Testis (tissue), 2 donors: ENCODE data around the gene ABHD17A.
"Not testable (repeated sequence)": the region's sequence is repeated elsewhere in the genome, so short reads cannot be mapped to it uniquely, and the experiment has no call there.

ENCODE experiments used
- CTCF ChIP-seq, 3 experiments: fragments of 450-650 bp in 2 of 3; fragments of 200-600 bp in 1 of 3; sonication (generic) in 1 of 3; IDR thresholded peaks; one replicate each; pipeline ENCODE4 v1.5.1; 2016 to 2019; ENCODE audit warnings: antibody characterized with exemption in 3 of 3, mild to moderate bottlenecking in 2 of 3, moderate library complexity in 1 of 3
- POLR2A ChIP-seq: fragments of 450-650 bp; IDR thresholded peaks from one replicate; pipeline ENCODE4 v1.6.1; 2017; ENCODE audit warnings: antibody characterized with exemption, mild to moderate bottlenecking, moderate library complexity

- not testable (repeated sequence) for TF ChIP-seq POLR2A; CTCF (IDR thresholded peaks at IDR 0.05)
Observed at GRCh38 chr19:1875265-1875645, 10.0 kb downstream of the ABHD17A start.
